HG03097 (cell line): ENCODE results near the gene PGLYRP4.

ENCODE experiments used
- ATAC-seq: cut with Tn5 transposase; IDR thresholded peaks from one replicate; pipeline ENCODE4 v1.9.1; 2021; ENCODE audit not compliant: unreplicated experiment, low FRiP score

The PGLYRP4 gene

GRCh38 chr1:153293480-153293775 is 55.2 kb downstream of the PGLYRP4 start:
- ATAC-seq = no peak

- ATAC-seq = no peak
Measured at GRCh38 chr1:153292740-153293479, 55.7 kb downstream of the PGLYRP4 start.

GRCh38 chr1:153292185-153292584 is 56.5 kb downstream of the PGLYRP4 start:
- no peak for ATAC-seq

GRCh38 chr1:153291514-153291913 is 57.1 kb downstream of the PGLYRP4 start:
- no peak for ATAC-seq

GRCh38 chr1:153288634-153289275 is 59.9 kb downstream of the PGLYRP4 start:
- no peak for ATAC-seq
